ENCODE data around the gene UBE2E2. TPM values are rescaled to one million over a fixed set of nuclear protein-coding genes. Genes with fewer than 3 reads are reported as not detected.

Gene UBE2E2
- total and polyA plus RNA-seq, 2 experiments from 2014 or later = 29.0 to 75.4 TPM

DNA sequence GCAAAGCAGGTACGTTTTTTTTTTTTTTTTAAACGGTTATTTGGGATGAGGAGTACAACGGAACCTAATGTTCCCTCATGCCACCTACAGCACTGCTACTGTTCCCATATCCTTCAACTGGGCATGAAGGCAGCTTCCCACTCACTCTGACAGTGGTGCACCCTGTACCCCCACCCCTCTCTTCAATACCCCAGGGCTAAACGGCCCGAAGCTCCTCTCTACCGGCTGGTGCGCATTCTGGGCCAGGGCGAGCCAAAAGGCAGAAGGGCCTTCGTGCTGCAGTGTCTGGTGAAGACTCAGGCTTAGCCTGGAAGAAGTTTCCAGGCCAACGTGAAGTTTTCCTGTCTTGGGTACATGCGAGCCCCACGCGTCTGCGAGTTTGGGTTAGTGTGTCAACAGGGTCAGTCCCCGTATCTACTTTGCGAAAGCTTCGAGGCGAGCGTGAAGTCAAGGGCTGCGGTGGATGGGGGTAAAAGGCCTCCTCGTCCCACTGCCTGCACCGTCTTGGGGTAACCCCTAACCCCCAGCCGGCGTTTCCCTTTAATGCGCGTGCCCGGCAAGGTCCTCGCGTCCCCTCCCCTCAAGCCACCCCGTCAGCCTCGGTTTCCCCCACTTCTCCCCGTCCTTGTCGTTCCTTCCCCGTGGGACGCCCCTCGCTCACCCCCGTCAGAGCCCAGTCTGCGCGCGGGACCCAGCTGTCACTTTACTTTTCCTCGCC lies 765 bp upstream of the UBE2E2 start:
- WGBS, 2 experiments (ENCODE audit: low coverage in 1 of 2, low lambda C conversion rate in 2 of 2, missing lambda C conversion rate in 2 of 2) = 3 to 6% methylated on average over 24 to 41 of the region's 41 CpGs
- peak overlapping the region; percentile 85 for H3K9ac ChIP-seq
- no peak overlapping the region for H3K27ac ChIP-seq
- peak overlapping the region; percentile 77 for H3K4me2 ChIP-seq (ENCODE audit: unreplicated experiment)
- peaks cover 5% of the 10 kb centered on the region; the same call in 1 of the 2 replicates for H3F3A ChIP-seq (ENCODE audit: insufficient read depth)
- no peaks in the 10 kb centered on the region for H3K36me3 ChIP-seq (ENCODE audit: low read depth)
- peaks cover 15% of the 10 kb centered on the region for H3K4me1 ChIP-seq (ENCODE audit: insufficient read depth)
- peak; percentile 62 for DNase-seq
- H4K20me1 ChIP-seq (ENCODE audit: insufficient read depth) = 0 out of 2 replicates have a peak, but pooled peaks cover 3% of the 10 kb centered on the region
- peak overlapping the region; percentile 95 for H2AFZ ChIP-seq
- H3K9me3 ChIP-seq (ENCODE audit: low read depth) = no peaks in the 10 kb centered on the region
- TF ChIP-seq EZH2phosphoT487 (IDR thresholded peaks at IDR 0.05; ENCODE audit: insufficient read depth, low read depth) = no peak
- TF ChIP-seq EZH2 (IDR thresholded peaks at IDR 0.05; ENCODE audit: insufficient read depth, poor library complexity, severe bottlenecking) = no peak
- H3K27me3 ChIP-seq (replicated peaks; ENCODE audit: insufficient read depth) = peaks cover 1% of the 10 kb centered on the region; the same call in 1 of the 2 replicates
- no peaks in the 10 kb centered on the region for H3K9me2 ChIP-seq (ENCODE audit: insufficient read depth)
- H3K79me2 ChIP-seq (ENCODE audit: insufficient read depth) = peaks cover 33% of the 10 kb centered on the region
- in situ Hi-C loops (cut with MboI) = no loop called here
- H3K4me3 ChIP-seq = peak overlapping the region; percentile 85

DNA sequence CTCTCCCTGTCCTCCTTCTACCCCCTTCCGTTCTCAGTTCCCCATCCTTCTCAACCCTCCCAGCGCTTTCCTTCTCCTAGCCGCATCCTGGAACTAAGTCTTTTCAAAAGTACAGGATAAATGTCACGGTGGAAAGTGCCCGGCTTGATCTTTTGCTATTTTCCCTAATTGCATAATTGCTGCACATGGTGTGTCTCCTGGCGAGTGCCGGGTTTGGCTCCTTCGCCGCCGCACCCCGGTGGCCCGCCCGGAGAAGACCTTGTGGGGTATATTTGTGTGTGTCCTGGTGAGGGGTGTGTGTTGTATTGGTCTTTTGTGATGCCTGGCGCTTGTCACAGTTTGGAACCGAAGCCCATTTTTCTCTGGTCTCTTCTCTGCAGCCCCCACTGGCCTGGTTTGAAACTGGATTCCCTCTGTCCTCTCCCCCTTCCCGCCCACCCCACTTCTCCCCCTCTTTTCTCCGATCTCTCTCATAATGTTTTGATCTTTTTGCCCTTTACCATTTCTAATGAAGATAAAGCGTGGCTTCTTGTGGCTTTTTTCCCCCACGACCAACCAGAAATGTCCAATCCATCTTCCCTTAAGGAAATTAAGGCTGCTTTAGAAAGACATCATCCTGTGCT lies 692 bp downstream of the UBE2E2 start:
- in situ Hi-C loops (cut with MboI) = no loop called here

DNA sequence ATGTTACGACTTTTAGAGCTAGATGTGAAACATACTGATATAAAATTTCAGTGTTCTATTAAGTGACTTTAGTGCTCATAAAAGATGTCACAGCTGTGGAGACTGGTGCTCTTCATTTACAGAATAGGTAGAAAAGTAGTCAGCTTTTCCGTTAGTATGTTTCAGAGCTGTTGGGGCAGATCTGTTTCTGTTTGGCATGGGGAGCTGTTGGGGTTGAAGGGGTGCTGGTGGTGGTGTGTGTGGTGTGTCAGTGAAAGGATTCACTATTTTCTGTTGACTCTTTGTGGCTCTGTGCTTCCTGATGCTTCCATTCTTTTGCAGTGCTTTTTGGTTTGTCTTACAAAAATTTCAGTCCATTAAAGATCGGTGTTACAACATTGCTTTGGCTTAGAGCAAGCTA lies 3.2 kb downstream of the UBE2E2 start:
- H2AFZ ChIP-seq = no peak overlapping the region
- peaks cover 73% of the 10 kb centered on the region for H3K79me2 ChIP-seq (ENCODE audit: insufficient read depth)
- in situ Hi-C loops (cut with MboI) = no loop called here
- H3K9ac ChIP-seq = no peak overlapping the region
- H3K4me1 ChIP-seq (ENCODE audit: insufficient read depth) = peaks cover 6% of the 10 kb centered on the region
- H3F3A ChIP-seq (ENCODE audit: insufficient read depth) = no peaks in the 10 kb centered on the region
- H3K4me2 ChIP-seq (ENCODE audit: unreplicated experiment) = no peak overlapping the region
- H4K20me1 ChIP-seq (ENCODE audit: insufficient read depth) = 0 out of 2 replicates have a peak, but pooled peaks cover 3% of the 10 kb centered on the region
- H3K4me3 ChIP-seq = no peak overlapping the region
- H3K9me3 ChIP-seq (ENCODE audit: low read depth) = no peaks in the 10 kb centered on the region
- 94 to 99% methylated on average over 3 of the region's 3 CpGs for WGBS, 2 experiments (ENCODE audit: low coverage in 1 of 2, low lambda C conversion rate in 2 of 2, missing lambda C conversion rate in 2 of 2)
- no peaks in the 10 kb centered on the region for H3K9me2 ChIP-seq (ENCODE audit: insufficient read depth)
- H3K36me3 ChIP-seq (ENCODE audit: low read depth) = no peaks in the 10 kb centered on the region
- no peak for DNase-seq
- H3K27ac ChIP-seq = no peak overlapping the region
- no peak for TF ChIP-seq EZH2 (IDR thresholded peaks at IDR 0.05; ENCODE audit: insufficient read depth, poor library complexity, severe bottlenecking)
- no peak for TF ChIP-seq EZH2phosphoT487 (IDR thresholded peaks at IDR 0.05; ENCODE audit: insufficient read depth, low read depth)
- H3K27me3 ChIP-seq (replicated peaks; ENCODE audit: insufficient read depth) = no peaks in the 10 kb centered on the region

More for the DNA sequence above, 692 bp downstream of the UBE2E2 start:
- Histone ChIP-seq H4K20me1 (ENCODE audit: insufficient read depth) (0 out of 2 replicates have a peak, but pooled peaks cover 3% of the 10 kb centered on the region), H3K4me3 (peak overlapping the region; percentile 85), H3K27me3 (replicated peaks; ENCODE audit: insufficient read depth) (no peaks in the 10 kb centered on the region), H3K27ac (no peak overlapping the region), H3K9ac (peak overlapping the region; percentile 85), H3K4me1 (ENCODE audit: insufficient read depth) (peaks cover 11% of the 10 kb centered on the region), H3K36me3 (ENCODE audit: low read depth) (no peaks in the 10 kb centered on the region), H3F3A (ENCODE audit: insufficient read depth) (peaks cover 5% of the 10 kb centered on the region; the same call in 1 of the 2 replicates), H3K9me3 (ENCODE audit: low read depth) (no peaks in the 10 kb centered on the region), H3K4me2 (ENCODE audit: unreplicated experiment) (peak overlapping the region; percentile 90), H2AFZ (peak overlapping the region; percentile 75), H3K9me2 (ENCODE audit: insufficient read depth) (no peaks in the 10 kb centered on the region), H3K79me2 (ENCODE audit: insufficient read depth) (peaks cover 48% of the 10 kb centered on the region)
- peak; percentile 57 for DNase-seq
- 1% methylated on average over 15 to 19 of the region's 19 CpGs for whole genome bisulfite sequencing, 2 experiments (ENCODE audit: low coverage in 1 of 2, low lambda C conversion rate in 2 of 2, missing lambda C conversion rate in 2 of 2)
- TF ChIP-seq EZH2 (IDR thresholded peaks at IDR 0.05; ENCODE audit: insufficient read depth, poor library complexity, severe bottlenecking) = no peak
- TF ChIP-seq EZH2phosphoT487 (IDR thresholded peaks at IDR 0.05; ENCODE audit: insufficient read depth, low read depth) = no peak

DNA sequence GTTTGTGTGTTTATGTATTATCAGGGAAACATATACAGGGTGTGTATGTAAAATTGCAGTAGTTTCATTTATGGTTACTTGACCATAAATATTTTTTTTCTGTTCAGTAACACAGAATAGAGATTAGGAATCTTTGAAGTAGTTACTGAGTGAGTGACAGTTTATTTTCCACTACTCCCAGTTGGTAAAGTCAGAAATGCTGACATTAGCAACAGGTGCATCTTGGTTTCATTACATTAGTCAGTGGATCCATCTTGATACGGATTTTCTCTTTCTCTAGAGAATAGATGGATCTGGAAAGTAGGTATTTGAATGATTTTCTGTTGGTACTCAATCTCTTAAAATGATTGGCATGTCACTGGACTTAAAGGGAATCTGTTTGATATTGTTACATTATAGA lies 6.0 kb downstream of the UBE2E2 start:
- Histone ChIP-seq H3K27me3 (replicated peaks; ENCODE audit: insufficient read depth) (no peaks in the 10 kb centered on the region), H3K4me3 (no peak overlapping the region), H3K27ac (no peak overlapping the region), H3K4me2 (ENCODE audit: unreplicated experiment) (no peak overlapping the region), H3K79me2 (ENCODE audit: insufficient read depth) (peaks cover 99% of the 10 kb centered on the region), H3K9ac (no peak overlapping the region), H3K9me2 (ENCODE audit: insufficient read depth) (no peaks in the 10 kb centered on the region), H3F3A (ENCODE audit: insufficient read depth) (no peaks in the 10 kb centered on the region), H4K20me1 (ENCODE audit: insufficient read depth) (0 out of 2 replicates have a peak, but pooled peaks cover 3% of the 10 kb centered on the region), H3K4me1 (ENCODE audit: insufficient read depth) (peaks cover 6% of the 10 kb centered on the region), H2AFZ (no peak overlapping the region), H3K9me3 (ENCODE audit: low read depth) (no peaks in the 10 kb centered on the region), H3K36me3 (ENCODE audit: low read depth) (no peaks in the 10 kb centered on the region)
- TF ChIP-seq EZH2phosphoT487 (IDR thresholded peaks at IDR 0.05; ENCODE audit: insufficient read depth, low read depth) (no peak), EZH2 (IDR thresholded peaks at IDR 0.05; ENCODE audit: insufficient read depth, poor library complexity, severe bottlenecking) (no peak)
- no peak for DNase-seq
- WGBS, 2 experiments (ENCODE audit: low coverage in 1 of 2, low lambda C conversion rate in 2 of 2, missing lambda C conversion rate in 2 of 2) = 85 to 94% methylated on average over 1 of the region's 1 CpG
- in situ Hi-C loops (cut with MboI) = no loop called here
